GM19193 (cell line): ENCODE results near the gene NT5C1B.

ENCODE experiments used
- POLR2A ChIP-seq: IDR thresholded peaks from 4 replicates; pipeline ENCODE4 v1.6.1; 2011; ENCODE audit not compliant: insufficient read depth, insufficient read length; ENCODE audit errors: extremely low read depth

NT5C1B gene

DNA sequence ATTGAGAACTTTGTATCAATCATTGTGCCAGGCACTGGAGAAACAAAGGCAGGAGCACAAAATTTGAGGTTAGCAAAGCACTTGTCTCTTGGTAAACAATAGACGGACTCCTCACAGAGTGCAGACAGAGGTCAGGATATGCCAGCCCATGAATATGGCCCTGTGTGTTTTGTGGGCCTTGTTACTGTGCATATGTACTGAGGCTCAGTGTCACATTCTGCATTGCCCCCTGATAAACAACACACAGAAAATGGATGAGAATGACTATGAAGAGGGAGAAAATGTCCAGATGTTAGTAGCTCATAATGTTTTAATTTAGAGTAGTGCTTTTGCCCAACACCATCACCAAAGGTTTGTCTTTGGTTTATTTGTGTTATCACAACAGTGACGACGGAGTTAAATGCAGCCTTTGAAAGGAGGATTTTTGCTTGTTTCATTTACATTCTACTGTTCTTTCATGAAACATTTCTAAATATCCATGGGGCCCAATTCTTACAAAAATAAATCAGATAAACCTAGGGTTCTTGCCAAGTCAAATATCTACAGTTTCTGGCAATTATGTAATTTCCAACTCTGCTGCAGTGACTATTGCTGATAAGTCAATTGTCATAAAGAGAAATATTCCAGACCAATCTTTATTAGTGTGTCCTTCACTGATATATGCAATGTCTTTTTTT lies 14.6 kb upstream of the NT5C1B start:
- TF ChIP-seq POLR2A = no peak

DNA sequence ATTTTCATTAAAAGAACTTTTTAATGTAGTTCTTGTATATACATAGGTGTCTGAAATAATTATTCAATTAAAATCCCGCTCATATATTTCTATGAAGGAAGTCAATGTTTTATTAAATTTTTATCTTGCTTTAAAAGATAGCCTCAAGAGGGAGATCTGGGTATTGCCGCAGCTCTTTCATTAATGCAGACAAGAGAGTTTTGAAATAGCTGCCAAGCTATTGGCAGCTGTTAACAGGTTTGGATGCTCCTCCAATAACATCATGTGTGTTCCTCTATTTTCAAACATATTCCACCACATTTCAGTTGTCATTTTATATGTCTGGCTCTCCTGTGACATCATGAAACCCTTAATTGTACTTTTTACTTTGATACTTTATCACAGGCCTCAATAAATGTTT lies 12.9 kb upstream of the NT5C1B start:
- no peak for TF ChIP-seq POLR2A

DNA sequence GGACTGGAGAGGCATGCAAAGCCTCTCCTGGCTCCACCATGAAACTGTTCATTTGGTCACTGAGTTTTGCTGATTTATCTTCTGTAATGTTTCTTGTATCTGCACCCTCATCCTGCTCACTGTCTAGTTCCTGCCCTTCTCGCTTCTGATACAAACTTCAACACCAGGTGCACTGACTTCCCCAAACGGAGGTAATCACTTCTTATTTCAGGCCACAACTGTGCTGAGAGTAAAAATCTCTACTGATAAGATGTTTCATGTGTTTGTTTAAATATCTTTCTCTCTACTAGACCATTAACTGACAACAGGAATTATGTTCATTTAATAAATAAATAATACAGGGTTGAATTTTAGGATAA lies 10.9 kb upstream of the NT5C1B start:
- TF ChIP-seq POLR2A = no peak

DNA sequence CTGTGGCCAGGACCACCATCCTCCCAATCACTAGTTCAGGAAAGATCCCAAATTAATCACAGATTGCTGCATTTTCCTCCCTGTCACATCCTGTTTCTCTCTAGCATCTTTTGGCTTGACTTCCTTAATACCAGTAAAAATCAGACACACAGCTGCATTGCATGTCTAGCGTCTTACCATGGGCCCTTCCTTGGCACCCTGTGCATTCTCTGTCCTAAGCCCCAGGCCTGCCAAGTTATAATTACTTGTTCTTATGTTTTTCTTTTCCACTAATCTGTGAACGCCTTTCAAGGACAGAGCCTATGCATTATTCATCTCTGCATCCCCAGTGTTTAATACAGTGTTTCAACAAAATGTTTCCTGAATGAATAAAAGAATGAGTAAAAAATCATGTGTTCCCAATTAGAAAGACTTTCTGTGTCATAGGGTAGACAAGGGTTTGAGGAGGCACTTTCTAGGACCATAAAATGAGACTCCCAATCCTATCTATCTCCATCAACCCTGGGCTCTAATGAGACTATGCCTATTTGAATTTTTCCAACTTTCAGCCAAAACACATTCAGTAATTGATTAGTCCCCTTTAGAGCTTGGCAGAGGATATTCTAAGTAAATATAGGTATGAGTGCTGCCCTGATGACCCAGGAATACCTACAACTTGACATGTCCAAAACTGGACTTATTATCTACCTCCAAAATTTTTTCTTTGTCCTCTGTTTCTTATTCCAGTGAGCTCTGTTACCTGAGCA lies 10.3 kb upstream of the NT5C1B start:
- TF ChIP-seq POLR2A = no peak

DNA sequence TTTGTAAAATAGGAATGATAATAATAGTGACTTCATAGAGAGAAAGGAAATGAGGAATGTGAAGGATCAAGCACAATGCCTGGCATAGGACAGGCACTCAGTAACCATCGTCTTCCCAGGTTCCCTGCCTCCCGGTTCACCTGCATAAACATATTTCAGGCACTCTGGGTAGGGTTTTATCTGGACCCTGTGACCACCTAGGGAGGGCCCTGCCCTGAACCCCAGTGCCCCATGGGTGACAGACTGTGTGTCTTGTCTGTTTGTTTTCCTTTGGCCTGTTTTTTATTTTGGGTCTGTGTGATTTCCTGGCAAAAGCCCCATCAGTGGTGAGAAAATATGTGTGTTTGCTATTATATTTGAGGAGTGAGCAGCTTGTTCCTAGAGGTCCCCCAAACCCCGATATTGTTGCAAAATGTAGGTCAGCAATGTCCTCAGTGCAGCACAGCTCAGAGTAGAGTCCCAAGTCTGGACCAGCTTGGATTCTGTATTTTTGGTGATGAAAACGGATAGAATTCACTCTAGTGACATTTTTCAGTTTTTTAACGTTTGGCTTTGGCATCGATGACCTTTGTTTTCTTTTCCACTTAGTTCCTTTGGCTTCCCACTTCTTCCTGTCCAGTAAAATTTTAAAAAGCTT lies 9.6 kb upstream of the NT5C1B start:
- no peak for TF ChIP-seq POLR2A

DNA sequence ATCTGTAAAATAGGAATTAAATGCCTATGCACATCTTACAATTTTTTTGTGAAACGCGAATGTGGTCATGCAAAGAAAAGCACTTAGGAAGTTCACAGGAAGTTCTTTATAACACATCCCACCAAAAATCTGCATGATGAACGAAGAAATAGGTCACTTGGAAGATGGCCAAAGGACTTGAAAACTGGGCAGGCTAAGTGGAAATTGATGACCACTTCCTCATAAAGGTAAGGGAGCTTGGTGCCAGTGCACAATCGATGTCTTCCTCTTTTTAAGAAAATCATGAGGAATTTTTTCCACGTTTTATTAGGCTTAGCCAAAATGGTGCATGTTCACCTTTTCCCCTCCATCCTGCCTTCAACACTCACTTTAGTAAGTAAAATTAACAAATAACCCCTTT lies 8.2 kb upstream of the NT5C1B start:
- no peak for TF ChIP-seq POLR2A

DNA sequence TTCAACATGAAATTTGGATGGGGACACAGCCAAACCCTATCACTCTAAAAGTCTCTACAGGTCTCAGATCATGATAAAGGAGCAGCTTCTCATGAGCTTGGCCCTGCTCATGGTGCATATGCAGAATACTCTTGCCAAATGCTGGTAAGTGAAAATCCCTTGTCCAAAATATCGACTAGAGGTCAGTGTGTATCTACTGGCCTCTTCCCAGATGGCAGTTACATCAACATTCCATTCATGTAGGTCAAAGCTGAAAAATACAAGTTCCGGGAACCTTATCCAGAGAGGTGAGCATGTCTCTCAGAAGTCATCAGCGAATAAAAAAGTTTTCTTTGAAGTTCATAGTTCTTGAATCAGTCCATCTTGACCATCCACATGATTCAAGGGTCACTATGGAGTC lies 7.6 kb upstream of the NT5C1B start:
- no peak for TF ChIP-seq POLR2A

DNA sequence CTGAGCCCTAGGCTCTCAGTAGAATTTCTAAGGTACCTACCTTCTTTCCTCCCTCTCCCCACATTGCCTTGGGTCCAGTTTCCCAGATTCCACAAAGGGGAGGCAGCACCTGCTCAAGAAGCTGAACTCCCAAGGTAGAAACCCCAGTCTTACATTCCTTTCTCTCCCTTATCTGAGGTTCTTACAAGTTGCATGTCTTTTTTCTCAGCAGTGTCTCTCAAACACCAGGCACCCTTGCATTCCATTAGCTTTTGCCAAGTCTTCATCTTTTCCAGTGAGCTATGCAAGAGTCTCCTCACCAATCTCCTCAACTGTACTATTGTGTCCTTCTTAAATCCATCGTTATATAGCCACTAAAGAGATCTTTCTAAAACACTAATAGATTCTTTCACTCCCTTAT lies 4.1 kb upstream of the NT5C1B start:
- TF ChIP-seq POLR2A = no peak

DNA sequence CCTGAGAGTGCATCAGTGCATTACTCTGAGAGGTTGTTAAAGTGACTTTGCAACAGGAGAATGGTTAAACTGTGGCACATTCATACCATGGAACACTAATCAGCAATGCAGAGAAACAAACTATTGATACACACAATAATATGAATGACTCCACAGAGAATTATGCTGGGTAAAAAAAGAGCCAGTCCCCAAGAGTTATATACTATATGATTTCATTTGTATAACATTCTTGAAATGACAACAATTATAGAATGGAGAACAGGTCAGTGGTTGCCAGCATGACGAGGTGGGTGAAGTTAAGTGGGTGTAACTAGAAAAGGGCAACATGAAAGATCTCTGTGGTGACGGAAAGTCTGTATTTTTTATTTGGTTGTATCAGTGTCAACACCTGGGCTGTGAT lies 3.0 kb upstream of the NT5C1B start:
- TF ChIP-seq POLR2A = no peak

DNA sequence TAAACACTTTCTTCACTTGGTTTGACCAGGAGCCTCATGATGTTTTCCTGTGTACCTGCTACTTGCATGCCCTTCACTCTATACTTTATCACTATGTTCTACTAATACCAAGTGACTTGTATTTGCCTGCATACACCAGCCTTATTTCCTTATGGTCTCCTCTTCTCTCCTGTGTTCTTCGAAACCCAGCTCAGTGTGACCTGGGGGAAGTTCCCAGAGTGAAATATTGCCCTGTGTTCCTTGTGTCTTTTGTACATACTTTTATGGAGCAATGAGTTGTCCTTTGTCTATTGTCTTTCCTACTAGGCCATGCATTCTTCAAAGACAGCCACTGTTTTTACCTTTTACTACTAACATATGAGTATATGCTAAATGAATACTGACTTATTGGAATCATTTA lies 567 bp downstream of the NT5C1B start:
- no peak for TF ChIP-seq POLR2A

DNA sequence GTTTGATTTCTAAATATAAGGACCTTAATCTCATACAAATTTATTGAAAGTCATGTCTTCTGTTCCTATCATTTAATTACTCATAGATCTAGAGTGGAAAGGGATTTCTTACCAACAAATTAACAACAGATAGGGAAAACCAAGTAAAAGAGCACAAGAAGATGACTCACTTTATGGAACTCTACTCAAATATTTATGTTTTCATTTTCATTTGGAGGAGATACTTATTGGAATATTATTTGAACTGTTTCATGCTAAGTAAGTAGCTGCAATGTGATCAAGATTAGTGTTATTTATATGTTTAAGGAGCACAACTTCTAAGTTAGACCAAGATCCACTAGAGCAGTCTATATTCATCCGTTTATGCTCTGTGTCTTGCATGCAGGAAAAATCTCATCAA lies 1.3 kb downstream of the NT5C1B start:
- no peak for TF ChIP-seq POLR2A

DNA sequence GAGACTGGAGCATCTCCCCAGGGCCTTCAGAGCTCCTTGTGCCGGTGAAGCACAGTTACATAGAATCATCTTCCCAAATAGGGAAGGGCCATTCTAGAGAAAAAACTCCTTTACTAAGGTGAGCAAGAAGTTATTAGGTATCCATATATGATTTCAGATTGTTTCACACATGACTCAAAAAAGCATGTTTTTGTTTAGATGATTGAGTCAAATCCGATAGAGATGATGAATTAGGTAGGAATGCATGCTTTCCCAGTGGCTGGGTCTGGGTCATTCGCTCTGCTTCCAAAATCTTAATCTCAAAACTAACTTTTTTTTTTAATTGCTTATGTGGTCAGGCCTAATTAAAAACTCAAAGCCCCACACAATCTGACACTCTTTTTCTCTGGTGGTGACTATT lies 3.8 kb downstream of the NT5C1B start:
- no peak for TF ChIP-seq POLR2A

DNA sequence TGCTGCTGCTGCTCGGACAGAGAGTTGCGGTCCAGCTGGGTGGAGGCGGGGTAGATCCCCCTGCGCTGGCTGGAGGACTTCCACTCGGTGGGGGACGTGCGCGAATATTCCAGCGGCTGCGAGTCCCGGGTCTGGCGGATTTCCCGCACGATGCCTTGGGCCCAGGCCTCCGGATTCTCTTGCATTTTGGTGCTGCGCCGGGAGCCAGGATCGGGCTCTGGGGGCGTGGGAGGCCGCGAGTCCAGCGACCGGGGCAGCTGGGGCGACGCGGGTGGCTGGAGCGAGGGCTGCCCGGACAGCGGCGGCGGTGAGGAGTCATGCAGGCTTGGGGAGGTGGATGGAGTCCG lies 4.8 kb downstream of the NT5C1B start:
- TF ChIP-seq POLR2A = no peak

DNA sequence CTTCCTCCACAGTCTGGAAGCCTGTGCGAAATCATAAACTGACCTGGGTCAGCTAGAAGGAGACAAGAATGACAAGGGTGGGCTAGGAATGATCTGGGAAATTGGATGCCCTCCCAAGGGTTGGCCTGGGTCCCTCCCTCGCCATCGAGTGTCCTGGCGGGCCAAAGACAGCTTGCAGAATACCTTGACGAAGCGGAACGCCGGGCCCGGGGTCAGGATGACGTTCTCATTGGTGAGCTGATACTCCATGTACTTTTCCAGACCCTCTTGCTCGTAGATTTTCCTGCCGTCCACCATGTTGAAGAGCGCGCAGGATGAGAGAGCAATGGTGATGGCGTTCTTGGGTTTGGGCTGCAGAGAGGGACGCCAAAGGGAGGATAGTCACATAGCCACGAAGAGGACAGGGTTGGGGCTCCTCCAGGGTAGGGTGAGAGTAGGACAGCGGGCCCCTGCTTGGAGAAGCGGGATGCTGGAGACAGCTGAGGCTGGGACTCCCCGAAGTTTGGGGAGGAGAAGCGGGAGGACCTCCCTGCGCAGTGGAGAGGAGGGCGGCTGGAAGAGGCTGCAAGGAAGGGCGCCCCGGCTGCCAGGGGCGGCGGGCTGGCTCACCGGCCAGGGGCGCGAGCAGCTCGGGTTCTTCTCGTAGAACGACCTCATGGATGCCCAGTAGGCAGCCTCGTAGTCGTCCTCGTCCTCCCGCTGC lies 5.3 kb downstream of the NT5C1B start:
- no peak for TF ChIP-seq POLR2A

DNA sequence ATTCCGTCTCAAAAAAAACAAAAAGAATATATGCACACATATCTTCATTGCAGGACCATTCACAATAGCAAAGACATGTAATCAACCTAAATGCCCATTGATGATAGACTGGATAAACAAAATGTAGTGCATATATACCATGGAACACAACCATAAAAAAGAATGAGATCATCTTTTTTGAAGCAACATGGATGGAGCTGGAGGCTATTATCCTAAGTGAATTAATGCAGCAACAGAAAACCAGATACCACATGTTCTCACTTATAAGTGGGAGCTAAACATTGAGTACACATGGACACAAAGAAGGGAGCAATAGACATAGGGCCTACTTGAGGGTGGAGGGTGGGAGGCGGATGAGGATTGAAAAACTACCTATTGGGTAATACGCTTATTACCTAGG lies 8.8 kb downstream of the NT5C1B start:
- TF ChIP-seq POLR2A = no peak

DNA sequence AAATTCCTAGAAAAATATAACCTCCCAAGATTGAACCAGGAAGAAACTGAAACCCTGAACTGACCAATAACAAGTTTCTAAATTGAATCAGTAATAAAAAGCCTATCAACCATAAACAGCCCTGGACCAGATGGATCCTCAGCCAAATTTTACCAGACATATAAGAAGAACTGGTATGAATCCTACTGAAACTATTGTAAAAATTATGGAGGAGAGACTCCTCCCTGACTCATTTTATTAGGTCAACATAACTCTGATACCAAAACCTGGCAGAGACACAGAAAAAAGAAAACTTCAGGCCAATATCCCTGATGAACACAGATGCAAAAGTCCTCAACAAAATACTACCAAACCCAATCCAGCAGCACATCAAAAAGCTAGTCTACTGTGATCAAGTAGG lies 11.3 kb downstream of the NT5C1B start:
- no peak for TF ChIP-seq POLR2A

DNA sequence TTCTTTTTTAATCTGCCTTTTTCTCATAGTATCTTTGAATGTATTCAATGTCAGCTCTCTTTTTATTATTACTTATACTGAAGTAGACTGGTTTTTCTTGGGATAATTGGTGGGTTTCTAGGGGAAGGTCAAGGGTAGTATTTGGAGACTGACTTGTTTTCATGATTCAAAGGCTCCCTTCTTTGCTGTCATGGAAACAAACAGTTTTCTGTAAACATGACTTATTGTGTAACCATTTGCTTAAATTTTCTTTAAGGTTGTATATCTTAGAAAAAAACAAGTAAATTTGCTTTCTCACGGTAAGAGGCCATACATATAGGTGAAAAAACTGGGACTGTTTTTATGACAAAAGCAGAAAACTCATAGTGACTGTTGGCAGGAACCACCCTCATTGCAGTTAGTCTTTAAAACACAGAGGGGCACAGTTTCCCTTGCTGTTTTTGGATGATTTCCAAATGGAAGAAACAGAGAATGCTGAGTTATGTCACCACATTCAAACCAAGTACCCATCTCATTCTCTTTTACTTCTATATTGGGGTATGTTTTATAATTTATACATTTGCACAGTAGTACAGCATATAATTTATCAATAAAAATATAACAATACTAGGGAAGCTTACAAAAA lies 23.1 kb downstream of the NT5C1B start:
- TF ChIP-seq POLR2A = no peak

DNA sequence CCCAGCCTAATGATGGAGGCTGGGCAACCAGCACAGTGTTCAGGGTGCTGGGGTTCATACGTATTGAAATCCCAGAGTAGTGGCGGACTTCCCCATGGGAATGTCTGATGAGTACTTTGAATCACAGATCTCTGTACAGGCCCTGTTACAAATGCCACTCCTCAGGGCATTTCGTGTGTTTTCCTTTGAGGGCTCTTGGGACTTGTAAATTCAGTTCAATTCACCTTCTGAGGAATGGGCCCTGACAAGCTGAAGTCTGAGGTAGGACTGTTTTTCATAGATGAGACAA lies 28.6 kb downstream of the NT5C1B start:
- peak; percentile 69 for TF ChIP-seq POLR2A
